Epithelial cell of proximal tubule (primary cell): ENCODE results near the gene NBDY. TPM values are rescaled to one million over a fixed set of nuclear protein-coding genes. Genes with fewer than 3 reads are reported as not detected.

Source experiments
- DNase-seq: peaks from one replicate; pipeline ENCODE4 v3.0.0-alpha.2; 2011; ENCODE audit warnings: low read depth
- H3K4me3 ChIP-seq: 2 replicates; pipeline ENCODE4 v1.5.1; 2011; ENCODE audit warnings: low read depth, mild to moderate bottlenecking, low read length
- total RNA-seq: library from RNA; depleted of rRNA; stranded (reverse); fragments of >200 nt; gene quantifications from 2 replicates; pipeline ENCODE4 v1.2.3, GENCODE V29; 2015
- TF ChIP-seq, protein P1 (sequence below): conservative IDR thresholded peaks from 2 replicates; pipeline ENCODE4 v1.5.1; 2012; ENCODE audit warnings: low read depth, mild to moderate bottlenecking, low read length

The NBDY gene
- total RNA-seq, 1 donor from 2014 or later: 14.9 TPM

DNA sequence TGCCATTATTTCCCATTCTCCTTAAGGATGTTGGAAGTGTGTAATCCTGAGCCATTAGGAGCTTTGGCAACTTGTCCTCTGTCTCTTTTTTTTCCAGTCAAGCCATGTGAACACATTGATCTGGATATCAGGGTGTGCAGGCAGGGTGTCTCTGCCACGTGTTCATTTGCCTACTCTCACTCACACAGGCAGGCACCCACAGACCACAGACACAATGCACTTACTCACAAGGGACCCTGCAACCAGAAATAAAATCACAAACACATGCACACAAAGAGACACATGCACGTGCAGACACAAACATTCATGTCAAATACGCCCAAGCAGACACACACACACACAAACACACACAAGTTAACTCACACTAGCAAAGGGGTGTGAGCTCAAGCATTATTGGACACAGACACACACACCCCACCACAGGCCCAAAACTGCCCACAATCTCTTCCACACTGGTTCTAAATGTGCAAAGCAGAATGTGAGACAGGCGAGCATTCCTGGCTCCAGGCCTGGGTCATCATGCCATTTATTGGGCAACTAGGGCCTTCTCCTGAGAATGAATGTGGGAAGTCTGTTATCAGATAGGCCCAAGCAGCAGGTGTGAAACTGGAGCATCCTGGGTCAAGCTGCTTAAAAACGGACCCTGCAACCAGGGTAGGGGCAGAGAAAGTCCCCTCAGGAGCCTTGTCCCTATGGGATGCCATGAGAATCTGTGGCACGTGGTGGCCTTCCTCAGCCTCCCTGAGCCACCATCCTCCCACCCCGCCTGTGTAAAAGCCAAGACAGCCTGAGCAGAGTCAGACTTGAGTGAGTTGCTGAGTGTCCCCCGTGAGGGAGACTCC, 63.4 kb downstream of the NBDY start:
- H3K4me3 ChIP-seq: no peak overlapping the region
- no peak for DNase-seq
- TF ChIP-seq, protein P1, sequence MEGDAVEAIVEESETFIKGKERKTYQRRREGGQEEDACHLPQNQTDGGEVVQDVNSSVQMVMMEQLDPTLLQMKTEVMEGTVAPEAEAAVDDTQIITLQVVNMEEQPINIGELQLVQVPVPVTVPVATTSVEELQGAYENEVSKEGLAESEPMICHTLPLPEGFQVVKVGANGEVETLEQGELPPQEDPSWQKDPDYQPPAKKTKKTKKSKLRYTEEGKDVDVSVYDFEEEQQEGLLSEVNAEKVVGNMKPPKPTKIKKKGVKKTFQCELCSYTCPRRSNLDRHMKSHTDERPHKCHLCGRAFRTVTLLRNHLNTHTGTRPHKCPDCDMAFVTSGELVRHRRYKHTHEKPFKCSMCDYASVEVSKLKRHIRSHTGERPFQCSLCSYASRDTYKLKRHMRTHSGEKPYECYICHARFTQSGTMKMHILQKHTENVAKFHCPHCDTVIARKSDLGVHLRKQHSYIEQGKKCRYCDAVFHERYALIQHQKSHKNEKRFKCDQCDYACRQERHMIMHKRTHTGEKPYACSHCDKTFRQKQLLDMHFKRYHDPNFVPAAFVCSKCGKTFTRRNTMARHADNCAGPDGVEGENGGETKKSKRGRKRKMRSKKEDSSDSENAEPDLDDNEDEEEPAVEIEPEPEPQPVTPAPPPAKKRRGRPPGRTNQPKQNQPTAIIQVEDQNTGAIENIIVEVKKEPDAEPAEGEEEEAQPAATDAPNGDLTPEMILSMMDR: no peak

DNA sequence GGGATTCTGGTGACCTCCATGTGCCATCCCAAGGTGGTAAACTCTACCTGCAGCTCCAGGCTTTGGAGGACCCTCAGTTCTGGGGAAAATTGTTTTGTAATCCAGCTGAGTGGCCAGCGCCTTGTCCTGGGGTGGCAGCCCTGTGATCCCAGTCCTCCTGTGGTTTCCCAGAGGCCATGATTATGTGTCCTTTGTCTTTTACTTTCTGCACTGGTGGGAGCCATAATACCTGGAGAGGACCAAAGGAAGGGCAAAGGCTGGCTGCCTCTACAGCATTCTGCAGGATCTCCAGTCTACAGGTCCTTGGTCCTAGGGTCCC, 64.0 kb downstream of the NBDY start:
- no peak overlapping the region for H3K4me3 ChIP-seq
- no peak for DNase-seq
- TF ChIP-seq, protein P1: no peak

DNA sequence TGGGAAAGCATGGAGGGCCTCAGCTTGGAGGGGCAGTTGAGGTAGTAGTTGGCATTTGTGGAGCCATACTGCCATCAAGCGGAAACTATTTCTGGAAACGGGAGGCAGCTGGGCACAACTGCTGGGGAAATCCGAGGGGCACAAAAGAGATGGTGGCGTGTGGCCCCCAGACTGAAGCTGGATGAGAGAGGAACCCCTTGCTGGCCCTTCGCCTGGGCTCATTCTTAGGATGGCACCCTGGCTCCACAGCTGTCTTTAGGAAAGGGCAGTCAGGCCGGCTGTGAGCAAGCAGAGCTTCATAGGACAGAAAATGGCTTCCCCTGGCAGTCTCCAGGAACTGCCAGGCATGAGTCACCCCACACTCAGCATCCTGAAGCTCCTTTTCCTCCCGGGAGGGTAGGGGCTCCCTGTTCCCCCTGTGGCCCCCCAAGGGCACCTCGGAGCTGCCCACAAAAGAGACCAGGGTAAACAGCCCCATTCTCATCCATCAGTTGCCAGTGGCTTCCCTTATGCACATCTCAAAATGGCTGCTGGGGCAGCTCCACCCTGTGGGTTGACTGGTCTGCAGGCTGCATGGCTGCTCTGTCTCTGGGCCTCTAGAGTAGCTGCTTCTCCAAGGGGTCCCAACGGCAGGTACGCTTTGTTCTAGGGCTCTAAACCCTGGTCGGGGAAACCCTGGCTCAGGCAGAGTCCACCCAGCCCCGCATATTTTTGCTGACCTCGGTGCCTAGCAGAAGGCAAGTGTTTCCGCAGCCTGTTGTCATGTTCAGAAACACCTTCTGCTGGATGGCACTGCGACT, 64.7 kb downstream of the NBDY start:
- TF ChIP-seq, protein P1: no peak
- no peak overlapping the region for H3K4me3 ChIP-seq
- DNase-seq: no peak

DNA sequence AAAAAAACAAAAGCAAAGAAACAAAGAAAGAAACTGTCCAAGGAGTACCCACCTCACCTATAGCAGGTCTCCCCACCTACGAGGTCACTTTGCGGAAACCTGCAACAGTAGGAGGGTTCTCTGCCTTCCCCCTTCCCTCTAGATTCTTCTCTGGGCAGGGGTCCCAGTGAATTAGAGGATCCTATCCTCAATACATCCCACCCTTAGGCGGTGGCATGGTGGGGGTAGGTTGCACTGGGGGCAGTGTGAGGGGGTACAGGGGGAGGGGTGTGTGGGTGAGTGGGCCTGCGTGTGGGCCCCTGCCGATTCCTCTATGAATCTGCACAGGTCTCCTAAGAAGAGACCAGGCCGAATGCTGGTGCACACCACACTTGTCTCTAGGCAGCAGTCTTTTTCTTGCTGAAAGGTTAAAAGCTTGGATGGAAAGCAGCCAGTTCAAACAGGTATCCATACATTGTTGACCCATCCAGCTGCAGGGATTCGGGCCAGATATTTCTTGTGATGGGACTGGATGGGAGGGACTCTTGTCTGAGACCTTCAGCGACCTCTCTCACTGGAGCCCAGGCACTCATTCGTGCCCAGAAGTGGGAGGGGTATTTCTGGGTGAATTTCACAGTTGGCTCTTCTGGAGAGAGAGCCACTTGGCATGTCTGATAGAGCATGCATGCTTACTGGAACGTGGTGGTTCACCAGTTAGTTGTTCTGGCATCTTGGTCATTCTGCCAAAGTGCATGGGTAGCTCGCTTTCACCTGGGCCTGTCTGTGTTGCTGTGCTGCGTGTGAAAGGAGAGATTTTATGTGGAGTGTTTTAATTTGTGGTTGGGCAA, 65.6 kb downstream of the NBDY start:
- DNase-seq: no peak
- H3K4me3 ChIP-seq: no peak overlapping the region
- TF ChIP-seq, protein P1: no peak

DNA sequence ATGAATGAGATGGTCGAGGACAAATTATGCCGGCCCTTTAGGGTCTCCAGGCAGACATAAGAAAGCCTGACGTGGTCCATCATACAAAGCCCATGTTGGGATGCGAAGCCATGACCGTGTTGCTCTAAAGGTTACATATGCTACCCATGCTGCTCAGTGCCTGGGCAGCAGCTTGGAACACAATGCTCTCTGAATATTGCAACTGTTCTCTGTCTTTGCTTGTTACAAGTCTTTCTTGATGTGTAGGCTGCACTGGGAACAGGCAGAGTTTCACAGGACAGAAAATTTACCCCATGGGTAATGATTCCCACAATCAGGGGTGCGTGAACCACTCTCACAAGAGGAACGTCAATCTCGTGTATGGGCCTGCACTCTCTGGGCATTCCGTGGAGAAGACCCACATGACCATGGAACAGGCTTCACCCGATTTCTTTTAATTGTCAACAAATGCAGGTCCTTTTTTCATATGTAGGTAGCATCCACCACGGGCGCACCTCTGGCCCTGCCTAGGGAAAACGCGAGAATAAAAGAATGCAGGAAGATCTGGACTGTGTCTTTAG, 66.3 kb downstream of the NBDY start:
- H3K4me3 ChIP-seq: no peak overlapping the region

More for the DNA sequence above, 66.3 kb downstream of the NBDY start:
- TF ChIP-seq, protein P1: no peak
- DNase-seq: no peak
